ENCODE measurements around the gene PSD.
"Not testable (repeated sequence)": the region's sequence is repeated elsewhere in the genome, so short reads cannot be mapped to it uniquely, and the experiment has no call there.

The PSD gene

GRCh38 chr10:102418622-102419268 is at the start of gene PSD:
PSD (minus strand) TSS chr10:102418785; CDS start chr10:102417038, 1,747 bp downstream.
- DNase-seq: no peak

GRCh38 chr10:102467971-102468438 is 49.4 kb upstream of the PSD start:
- no peak for DNase-seq

- no peak for DNase-seq
Measured at GRCh38 chr10:102467318-102467717, 48.7 kb upstream of the PSD start.

- DNase-seq: no peak
Measured at GRCh38 chr10:102465466-102465865, 46.9 kb upstream of the PSD start.

- DNase-seq: no peak
Measured at GRCh38 chr10:102463983-102464382, 45.4 kb upstream of the PSD start.

DNA sequence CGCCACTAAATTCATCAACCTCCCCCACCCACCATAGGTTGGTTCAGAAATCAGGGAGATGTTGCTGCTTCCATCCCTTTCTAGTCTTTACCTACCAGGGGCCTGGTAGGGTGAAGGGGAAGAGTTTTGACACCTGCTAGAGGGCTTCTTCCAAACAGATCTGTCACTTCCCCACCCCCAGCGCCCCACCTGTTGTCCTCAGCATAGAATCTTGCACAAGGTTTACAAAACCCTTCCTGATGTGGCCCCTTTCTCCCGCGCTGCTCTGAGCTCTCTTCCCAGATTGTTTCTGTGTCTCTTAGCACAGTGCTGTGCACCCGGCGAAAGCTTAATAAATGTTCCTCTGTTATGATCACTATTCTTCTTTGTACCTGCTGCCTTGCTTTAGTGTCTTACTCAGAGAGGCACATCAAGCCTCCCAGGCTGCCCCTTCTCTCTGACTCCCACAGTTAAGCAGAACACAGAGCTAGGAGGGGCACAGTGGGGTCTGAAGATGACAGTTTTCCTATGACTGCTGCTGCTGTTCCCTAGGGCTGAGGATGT is 44.0 kb upstream of the PSD start:
- no peak for DNase-seq

DNA sequence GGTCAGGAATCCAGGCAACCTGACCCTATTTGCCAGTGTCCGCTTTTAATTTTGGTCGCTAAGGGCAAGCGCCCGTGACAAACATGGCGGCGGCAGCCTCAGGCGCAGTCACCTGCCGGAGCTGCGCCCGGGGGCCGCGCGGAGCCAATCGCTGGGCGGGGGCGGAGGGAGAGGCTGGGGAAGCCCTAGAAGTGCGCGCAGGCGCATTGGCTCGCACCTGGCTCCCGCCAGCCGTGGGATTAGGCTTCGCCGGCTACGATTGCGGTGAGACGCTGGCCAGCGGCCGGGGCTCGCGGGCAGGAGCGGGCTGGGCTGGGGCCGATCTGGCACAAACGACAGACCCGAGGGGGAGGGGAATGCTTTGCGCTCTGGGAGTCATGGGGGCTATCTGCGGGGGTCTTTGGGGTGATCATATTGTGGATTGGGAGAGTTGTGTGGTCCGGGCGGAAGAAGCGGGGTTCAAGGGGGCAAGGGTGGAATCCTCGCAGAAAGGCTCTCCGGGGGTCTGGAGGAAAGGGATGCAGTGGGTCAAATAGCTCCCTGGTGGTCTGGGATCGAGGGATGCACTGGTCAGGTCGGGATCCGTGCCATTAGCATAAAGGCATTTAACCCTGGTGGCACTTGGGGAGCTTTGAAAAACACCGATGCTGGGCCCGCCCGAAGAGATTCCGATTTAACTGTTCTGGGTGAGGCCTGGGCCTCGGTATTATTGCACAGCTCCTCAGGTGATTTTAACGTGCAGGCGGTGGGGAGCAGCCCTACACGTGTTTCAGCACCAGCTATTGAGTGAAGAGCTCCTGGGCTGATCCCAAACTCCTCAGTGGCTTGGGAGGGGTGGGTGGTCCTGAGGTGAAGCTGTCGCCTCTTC is 42.8 kb upstream of the PSD start:
- DNase-seq: peak; percentile 97

DNA sequence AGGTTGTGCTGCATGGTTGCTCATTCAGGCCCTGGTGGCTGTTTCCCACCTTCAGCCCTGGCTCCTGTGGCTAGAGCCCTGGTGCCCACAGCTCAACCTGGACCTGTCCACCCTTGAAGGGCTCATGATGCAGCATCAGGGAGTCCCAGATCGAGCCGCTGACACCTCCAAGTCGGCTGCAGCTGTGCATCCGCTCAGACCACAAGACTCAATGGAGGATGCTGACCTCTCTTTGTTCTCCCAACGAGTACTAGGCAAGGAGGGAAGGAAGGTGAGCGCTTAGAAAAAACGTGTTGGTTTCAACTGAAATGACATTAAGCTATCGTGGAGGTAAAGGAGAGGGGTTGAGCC is 42.2 kb upstream of the PSD start:
- peak; percentile 47 for DNase-seq

- DNase-seq: no peak
Measured at GRCh38 chr10:102458656-102459055, 40.1 kb upstream of the PSD start.

DNA sequence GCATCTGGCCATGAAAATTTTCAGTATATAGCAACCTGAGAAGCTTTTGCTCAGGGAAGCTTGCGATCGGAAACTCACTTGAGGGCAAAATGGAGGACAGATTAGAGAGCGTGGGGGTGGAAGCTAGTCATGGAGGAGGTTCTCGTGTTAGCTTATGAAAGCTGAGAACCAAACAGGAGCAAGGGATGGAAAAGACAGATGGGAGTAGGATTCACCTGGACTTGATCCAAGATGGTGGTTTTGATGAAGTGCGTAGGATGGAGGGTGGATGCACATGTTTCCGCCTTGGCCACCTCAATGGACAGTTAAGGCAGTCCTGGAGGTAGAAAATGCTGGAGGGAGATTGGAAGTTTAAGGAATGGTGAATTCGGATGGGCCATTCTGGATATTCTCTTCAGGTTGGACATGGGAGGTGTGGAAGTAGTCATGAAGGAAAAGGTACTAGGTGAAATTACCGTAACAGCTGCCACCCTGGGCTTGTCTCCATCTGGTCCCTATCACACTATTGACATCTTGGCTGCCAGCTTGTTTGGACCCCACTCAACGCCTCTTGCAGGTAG is 39.1 kb upstream of the PSD start:
- no peak for DNase-seq

DNA sequence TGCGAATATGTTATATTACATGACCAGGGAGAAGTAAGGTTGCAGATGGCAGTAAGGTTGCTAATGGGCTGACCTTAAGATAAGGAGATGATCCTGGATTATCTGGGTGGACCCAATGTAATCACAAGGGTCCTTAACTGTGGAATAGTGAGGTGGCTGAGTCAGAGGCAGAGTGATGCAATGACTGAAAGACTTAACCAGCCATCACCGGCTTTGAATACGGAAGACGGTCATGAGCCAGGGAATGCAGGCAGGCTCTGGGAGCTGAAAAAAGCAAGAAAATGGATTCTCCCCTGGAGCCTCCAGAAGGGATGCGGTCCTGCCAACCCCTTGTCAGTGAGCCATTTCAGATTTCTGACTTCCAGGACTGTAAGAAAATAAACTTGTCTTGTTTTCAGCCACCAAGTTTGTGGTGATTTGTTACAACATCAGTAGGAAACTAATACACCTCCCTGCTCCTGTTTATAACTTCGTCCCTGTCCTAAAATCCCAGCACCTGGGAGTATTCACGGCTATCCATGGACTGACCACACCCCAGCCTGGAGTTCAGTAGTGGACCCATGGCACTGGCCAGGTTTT is 37.4 kb upstream of the PSD start:
- no peak for DNase-seq

- not testable (repeated sequence) for DNase-seq
Measured at GRCh38 chr10:102454662-102455487, 36.3 kb upstream of the PSD start.

- DNase-seq: no peak
Measured at GRCh38 chr10:102453502-102453901, 34.9 kb upstream of the PSD start.

- peak; percentile 66 for DNase-seq
Measured at GRCh38 chr10:102452672-102453340, 34.2 kb upstream of the PSD start.

DNA sequence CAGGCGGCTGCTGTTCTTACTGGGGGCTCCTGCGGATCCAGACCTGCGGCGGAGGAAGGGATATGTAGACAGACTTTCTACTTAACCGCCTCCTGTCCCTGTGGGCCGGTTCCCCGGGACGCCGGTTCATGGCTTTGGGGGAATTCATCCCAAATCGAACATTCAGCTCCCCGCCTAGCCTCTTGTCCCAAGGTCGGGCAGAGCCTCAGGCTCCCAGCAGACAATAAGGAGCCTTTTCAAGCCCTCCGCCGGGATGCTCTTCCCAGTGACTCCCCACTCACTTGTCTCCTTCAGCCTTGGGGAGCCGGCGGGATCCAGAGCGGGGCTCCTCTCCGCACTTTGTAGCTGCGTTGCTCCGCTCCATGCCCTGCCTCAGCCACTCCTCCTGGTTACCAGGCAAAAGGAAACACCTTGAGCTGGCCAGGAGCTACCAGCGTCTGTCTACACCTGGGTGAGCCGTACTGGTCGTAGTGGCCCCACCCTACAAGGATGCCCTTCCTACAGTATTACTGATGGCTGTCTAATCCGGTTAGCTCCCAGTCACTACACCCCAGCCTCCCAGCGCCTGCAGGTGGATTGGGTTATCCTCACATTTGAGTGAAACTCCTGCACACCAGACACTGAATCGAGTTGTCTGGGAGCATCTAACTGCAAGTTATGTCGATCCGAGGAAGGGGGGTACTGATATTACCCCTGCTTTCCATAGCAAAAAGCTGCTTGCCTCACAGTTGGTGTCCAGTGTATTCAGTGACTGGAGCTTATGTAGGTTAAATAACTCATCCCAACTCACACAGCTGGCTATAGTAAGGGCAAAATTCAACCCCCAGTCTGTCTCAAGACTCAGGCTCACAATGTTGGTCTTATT is 32.8 kb upstream of the PSD start, which contains the start of gene C10orf95:
Gene C10orf95, minus strand, starts transcription at position 439 of the 865 bp plus-strand sequence. CDS start 450 bp downstream, outside the sequence.
- DNase-seq: no peak

GRCh38 chr10:102450374-102451104 is 32.0 kb upstream of the PSD start:
- DNase-seq: peak; percentile 84

GRCh38 chr10:102450124-102450373 is 31.5 kb upstream of the PSD start:
- no peak for DNase-seq

DNA sequence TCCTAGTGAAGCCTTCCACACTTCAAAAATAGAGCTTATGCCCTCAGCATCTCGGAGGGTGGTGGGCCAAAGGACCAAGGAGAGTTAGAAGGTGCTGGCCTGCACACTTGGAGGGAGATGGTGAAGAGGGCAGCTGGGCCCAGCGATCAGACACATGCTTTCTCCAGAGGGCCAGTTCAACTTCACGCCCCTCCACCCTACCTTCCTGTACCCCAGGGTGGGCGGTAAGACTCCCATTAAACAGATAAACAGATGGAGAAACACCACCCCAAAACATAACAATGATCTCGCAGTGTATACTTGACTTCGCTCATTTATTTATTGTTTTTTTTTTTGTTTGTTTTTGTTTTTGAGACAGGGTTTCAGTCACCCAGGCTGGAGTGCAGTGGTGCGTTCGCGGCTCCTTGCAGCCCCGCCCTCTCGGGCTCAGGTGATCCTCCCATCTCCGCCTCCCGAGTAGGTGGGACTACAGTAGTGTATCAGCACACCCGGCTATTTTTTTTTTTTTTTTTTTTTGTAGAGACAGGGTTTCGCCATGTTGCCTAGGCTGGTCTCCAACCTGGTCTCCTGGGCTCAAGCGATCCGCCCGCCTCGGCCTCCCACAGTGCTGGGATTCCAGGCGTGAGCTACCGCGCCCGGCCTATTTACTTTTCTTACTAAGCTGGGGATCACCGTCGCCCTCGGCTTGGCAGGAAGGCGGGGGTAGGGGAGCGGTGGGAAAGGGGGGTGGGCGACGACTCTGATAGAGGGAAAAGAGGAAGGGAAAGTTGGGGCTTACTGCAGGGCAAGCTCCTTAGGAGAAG is 30.9 kb upstream of the PSD start:
- peak; percentile 80 for DNase-seq

DNA sequence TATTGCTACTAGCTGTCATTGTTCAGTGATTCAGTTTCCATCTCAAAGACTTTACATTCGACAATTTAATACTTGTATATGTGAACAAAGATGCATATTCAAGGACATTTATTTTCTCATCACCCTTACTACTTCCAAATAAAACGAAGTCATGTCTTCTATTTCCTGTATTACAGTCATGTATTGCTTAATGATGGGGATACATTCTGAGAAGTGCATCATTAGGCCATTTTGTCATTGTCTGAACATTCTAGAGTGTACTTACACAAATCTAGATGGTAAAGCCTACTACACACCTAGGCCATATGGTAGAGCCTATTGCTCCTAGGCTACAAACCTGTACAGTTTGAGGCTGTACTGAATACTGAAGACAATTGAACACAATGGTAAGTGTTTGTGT is 26.3 kb upstream of the PSD start:
- no peak for DNase-seq
